NCI-H187 treated with DMSO at 0.1 percent for 48 hours (cell line): ENCODE measurements around the gene NELFE.
A peak's percentile ranks its signal among the peaks of the same experiment; 100 is the strongest.

Source experiments
- DNase-seq: peaks from one replicate; lab custom pipeline; 2025; lab: John Stamatoyannopoulos, UW

NELFE gene

DNA sequence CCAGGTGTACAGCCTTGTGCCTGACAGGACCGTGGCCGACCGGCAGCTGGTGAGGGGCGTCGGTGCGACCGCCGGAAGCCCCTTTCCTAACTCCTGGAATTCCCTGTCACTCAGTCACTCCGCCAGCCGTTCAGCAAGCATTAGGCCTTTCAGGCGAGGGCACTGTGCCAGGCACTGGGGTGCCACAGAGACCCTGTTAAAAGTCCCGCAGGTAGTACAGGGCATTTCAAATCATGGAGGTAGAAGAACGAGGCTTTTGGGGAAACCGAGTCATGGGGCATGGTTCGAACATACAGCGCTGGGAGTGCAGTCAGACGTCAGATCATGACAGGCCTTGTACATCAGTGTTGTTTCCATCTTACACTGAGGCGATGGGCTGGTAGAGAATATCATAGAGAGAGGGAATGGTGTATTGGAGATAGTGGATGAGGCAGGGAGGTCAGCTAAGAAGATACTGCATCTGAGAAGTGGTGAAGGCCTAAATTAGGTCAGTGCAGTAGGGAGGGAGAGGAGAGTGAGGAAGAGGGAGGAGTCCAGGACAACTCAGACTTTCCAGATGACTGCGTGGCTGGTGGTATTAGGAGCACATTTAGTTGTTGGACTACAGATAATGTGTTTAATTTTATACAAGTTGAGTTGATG is 14.1 kb upstream of the NELFE start:
- DNase-seq, result no peak

DNA sequence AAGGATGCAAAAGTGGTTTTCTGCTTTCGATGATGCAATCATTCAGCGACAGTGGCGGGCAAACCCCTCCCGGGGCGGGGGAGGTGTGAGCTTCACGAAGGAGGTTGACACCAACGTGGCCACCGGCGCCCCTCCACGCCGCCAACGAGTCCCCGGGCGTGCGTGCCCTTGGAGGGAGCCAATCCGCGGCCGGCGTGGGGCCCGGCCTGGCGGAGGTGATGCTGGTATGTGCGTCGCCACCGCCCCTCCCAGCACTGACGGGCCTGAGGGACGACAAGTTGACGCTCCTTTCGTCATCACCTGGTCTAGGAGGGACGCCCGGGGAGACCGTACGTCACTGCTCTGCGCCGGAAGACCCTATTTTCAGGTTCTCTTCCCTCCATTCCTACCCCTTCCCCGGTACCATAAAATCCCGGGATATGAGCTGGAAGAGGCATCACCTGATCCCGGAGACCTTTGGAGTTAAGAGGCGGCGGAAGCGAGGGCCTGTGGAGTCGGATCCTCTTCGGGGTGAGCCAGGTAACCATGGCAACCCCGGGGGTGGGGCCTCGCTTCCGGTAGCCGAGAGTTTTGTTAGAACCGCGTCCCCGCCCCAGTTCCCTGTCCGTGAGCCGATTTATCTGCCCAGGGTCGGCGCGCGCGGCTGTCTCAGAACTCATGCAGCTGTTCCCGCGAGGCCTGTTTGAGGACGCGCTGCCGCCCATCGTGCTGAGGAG is 13.4 kb upstream of the NELFE start, which contains the start of gene DXO:
Gene DXO, minus strand, starts transcription at position 146 of the 716 bp plus-strand sequence. CDS start 463 bp downstream, outside the sequence.
- DNase-seq, result peak; percentile 90

DNA sequence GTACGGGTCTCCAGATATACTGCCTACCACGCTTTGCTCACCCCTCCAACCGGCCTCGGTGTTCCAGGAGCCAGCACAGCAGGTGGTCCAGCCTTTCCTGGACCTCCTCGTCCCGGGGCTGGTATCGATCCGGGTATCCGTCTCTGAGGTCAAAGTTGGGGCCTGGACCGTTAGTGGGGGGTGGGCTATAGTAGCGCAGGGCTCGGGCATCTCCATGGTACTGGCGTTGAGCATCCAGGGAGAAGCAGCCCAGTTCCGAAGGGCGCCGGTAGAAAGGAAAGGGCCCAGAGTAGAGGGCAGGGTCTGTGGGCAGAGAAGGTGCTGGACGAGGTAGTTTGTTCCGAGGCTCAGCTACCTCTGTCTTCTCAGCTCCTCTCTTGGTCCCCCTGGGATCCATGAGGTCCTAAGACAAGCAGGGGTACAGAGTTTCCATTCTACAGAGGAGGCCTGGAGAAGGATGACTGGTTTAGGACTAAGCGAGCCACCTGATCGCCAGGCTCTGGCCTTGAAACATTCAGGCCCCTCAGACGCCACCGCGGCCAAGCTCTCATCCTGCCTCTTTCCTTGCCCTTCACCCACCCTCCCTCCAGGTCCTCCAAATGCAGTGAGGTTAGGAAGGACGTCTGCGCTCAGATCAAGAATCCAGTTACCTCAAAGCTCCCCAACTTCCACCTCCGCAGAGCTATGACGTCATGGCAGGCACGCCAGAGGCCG is 12.7 kb upstream of the NELFE start:
- no peak for DNase-seq

DNA sequence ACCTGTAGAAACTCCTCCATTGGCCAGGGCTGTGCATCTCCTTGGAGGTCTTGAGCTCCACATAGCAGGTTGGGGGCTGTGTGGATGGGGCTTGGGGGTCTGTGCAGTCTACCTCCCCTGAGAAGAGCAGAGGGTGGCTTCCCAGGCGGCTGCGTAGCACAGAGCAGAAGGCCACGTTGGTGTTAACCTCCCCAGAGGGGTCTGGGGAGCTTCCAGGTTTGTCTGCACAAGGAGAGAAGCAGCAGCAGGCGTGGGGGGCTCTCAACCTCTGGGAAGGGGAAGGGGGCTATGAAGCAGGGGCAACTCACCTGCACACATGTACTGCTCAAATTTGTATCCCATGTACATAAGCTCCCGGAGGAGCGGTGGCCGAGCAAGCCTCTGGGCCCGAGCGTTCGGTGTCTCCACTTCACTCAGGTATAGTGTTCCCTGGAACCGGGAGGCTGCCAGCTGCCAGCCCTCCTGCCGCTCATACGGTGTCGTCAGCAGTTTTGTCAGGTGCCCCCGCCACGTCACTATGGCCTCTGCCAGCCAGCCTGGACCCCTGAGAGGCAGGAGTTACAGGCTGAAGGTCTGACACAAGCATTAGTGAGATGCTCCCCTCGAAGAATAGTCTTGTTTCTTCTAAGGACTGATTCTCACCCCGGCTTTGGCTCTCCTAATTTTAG is 12.0 kb upstream of the NELFE start:
- DNase-seq, result no peak

DNA sequence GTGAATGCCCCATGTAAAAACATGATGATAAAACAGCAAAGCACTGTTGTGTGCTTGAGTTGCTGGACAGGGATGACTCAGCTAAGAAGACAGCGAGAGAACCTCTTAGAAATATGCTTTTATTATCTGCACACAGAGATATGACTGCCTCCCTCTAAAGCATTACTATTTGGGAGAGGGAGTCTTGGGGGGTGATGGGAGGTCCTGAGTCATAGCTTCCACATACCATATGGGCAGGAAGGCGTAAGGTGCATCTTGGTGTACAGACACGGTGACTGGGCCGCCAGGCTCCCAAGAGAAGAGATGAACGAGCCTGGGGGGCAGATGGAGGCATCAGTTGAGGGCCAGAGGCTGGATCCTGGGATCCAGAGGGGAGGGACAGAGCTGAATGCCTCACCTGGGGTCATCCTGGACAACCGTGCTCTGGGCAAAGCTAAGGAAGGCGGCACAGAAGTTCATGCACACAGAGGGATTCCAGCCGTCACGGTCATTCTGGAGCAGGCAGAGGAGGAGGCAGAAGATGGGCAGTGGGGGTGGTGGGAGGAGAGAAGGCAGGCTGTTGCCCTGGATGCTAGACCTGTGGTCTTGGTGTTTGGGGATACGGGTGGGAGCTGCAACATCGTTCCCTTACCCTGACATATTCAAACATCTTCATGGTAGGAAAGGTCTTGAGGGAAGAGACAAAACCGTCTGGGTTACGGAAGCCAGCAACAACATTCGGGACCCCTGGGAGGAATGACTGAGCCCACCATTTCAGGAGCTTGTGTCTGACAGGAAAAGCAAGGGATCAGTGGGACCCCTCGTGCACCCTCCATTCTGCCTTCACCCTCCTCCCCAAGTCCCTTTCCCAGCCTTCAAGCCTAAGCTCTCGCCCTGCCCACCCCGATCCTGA is 11.2 kb upstream of the NELFE start:
- DNase-seq, result no peak

DNA sequence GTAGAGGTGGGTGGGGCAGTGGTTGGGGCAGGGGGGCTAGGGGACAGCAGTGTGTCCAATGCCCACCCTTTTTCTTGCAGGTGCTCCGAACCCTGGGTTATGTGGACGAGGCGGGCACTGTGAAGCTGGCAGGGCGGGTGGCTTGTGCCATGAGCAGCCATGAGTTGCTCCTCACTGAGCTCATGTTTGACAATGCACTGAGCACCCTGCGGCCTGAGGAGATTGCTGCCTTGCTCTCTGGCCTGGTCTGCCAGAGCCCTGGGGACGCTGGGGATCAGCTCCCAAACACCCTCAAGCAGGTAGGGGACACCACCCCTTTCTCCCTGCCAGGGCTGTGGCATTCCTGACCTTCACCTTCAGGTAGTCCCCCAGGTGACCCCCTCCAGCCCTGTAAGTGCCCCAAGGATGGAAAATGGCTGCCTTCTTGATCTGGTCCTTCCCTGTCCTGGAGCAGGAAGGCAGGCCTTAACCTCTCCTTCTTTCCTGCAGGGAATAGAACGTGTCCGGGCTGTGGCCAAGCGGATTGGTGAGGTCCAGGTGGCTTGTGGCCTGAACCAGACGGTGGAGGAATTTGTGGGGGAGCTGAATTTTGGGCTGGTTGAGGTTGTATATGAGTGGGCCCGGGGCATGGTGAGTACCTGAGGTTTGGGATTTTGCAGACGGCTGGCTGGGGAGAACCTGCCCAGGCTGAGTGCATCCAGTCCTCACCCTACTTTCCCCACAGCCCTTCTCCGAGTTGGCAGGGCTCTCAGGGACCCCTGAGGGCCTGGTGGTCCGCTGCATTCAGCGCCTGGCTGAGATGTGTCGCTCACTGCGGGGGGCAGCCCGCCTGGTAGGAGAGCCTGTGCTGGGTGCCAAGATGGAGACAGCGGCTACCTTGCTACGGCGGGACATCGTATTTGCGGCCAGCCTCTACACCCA is 10.3 kb upstream of the NELFE start:
- no peak for DNase-seq

DNA sequence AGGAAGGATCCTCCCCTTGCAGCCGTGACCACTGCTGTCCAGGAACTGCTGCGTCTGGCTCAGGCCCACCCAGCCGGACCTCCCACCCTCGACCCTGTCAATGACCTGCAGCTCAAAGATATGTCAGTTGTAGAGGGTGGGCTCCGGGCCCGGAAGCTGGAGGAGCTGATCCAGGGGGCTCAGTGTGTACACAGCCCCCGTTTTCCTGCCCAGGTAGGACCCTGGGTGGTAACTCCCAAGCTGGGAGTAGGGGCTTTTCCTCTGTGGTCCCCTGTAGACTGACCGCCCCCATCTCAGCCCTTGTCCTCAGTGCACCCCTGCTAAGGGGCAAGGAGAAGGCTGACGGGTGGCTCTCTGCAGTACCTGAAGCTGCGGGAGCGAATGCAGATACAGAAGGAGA is 9.6 kb upstream of the NELFE start:
- DNase-seq, result no peak

DNA sequence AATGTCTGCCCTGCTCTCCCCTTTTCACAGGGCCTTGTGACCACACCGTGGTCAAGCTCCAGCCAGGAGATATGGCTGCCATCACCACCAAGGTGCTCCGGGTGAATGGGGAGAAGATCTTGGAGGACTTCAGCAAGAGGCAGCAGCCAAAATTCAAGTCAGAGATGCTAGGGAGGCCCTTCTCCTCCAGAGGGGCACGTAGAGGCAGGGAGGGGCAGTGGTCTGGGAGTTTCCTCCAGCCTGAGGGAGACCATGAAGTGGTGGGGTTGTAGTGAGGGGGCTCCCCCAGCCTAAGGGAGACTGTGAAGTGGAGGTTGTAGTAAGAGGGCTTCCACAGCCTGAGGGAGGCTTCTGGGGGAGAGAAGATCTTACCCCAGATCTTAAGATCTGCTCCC is 9.2 kb upstream of the NELFE start:
- DNase-seq, result no peak

DNA sequence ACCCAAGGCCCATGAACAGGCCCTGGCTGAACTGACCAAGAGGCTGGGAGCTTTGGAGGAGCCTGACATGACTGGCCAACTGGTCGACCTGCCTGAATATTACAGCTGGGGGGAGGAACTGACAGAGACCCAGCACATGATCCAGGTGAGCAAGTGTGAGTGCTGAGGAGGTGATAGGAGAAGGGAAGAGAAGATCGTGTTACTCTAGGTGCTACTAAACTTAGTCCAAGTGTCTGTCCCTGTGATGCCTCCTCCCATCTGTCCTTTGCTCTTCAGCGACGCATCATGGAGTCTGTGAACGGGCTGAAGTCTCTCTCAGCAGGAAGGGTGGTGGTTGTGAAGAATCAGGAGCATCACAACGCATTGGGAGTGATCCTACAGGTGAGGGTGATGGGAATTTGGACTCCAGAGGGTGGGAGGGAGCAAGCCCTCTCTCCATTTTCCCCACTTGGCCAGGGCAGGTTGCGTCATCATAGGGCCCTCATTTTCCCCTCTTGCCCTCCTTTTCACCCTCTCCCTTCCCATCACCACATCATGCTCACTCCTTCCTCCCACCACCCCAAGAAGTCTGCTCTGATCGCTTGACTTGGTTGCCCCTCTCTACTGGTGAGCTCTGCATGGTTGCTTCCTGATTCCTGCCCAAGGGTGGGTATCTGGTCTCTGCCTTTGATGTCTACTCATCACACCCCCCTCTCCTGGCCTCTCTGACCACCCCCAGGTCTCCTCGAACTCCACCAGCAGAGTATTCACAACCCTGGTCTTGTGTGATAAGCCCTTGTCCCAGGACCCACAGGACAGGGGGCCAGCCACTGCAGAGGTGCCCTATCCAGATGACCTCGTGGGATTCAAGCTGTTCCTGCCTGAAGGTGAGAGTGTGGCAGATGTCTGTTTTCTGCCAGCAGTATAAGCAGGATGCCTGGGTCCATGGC is 8.5 kb upstream of the NELFE start:
- no peak for DNase-seq

- DNase-seq, result no peak
These were observed 7.7 kb upstream of the NELFE start for GRCh38 chr6:31966506-31966905.

- DNase-seq, result no peak
These were observed 6.9 kb upstream of the NELFE start for GRCh38 chr6:31965700-31966099.

- DNase-seq, result no peak
These were observed 5.2 kb upstream of the NELFE start for GRCh38 chr6:31963921-31964320.

- no peak for DNase-seq
These were observed 2.8 kb upstream of the NELFE start for GRCh38 chr6:31961616-31962015.

- no peak for DNase-seq
These were observed 395 bp downstream of the NELFE start for GRCh38 chr6:31958412-31958740.

- no peak for DNase-seq
These were observed 2.0 kb downstream of the NELFE start for GRCh38 chr6:31956796-31957195.

GRCh38 chr6:31954511-31954910 is 4.3 kb downstream of the NELFE start:
- DNase-seq, result no peak

DNA sequence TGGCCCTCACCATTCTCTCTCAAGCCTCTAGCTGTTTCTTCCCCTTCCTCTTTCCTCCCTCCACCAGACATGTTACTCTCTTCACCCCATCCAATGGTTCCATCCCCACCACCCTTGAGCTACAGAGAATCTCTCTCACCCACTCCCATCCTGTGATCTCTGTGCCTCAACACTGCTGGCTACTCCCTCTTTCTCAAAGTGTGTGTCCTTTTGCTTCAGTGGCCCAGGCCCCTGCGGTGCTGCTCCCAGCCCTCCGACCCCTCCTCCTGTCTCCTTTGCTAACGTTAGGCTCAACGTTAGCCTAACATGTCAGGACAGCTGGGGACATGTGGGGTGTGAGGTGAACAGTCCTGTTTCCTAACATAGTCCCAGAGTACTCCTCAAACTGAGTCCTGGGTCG is 5.9 kb downstream of the NELFE start:
- no peak for DNase-seq

GRCh38 chr6:31952140-31952805 is 6.5 kb downstream of the NELFE start:
- DNase-seq, result no peak
